GM12878 (cell line): ENCODE results near the gene TRPM5. TPM values are rescaled to one million over a fixed set of nuclear protein-coding genes. Genes with fewer than 3 reads are reported as not detected.

Experiments
- ATAC-seq: fragments of 200-7000 bp; cut with Tn5 transposase; 3 replicates; pipeline ENCODE4 v1.9.1; 2020; ENCODE audit warnings: mild to moderate bottlenecking, moderate library complexity
- BruUV-seq: library from RNA; stranded (reverse); fragments of 400-500 nt; replicated peaks from 2 replicates; lab custom pipeline; 2021; lab: Mats Ljungman, UMichigan
- CTCF ChIA-PET: fragments of 300-600 bp; sonication (Branson Sonifier 250); formaldehyde crosslinking; extraction: SDS; loops from one replicate; lab custom pipeline; 2021; ENCODE audit warnings: inconsistent platforms; lab: Yijun Ruan, JAX
- POLR2A ChIA-PET: fragments of 350-600 bp; formaldehyde crosslinking; extraction: SDS; loops from one replicate; lab custom pipeline; 2021; ENCODE audit warnings: inconsistent platforms; lab: Charles Lee
- RAD21 ChIA-PET: fragments of 300-600 bp; sonication (Branson Sonifier 250); formaldehyde crosslinking; loops from one replicate; lab custom pipeline; 2023; ENCODE audit warnings: antibody characterized with exemption; ENCODE audit not compliant: unreplicated experiment; lab: Charles Lee
- SMC1A ChIA-PET: fragments of 300-600 bp; sonication (Branson Sonifier 250); formaldehyde crosslinking; loops from one replicate; lab custom pipeline; 2023; ENCODE audit not compliant: unreplicated experiment, uncharacterized antibody; lab: Charles Lee
- DNase-seq: peaks from one replicate; pipeline ENCODE4 v3.0.0-alpha.2; 2011; ENCODE audit warnings: low read depth, low spot score
- FAIRE-seq: peaks from 3 replicates; lab custom pipeline; 2011; peaks lifted over from hg19 to GRCh38; lab: Jason Lieb, UNC
- H2AFZ ChIP-seq: 2 replicates; pipeline ENCODE4 v1.6.0; 2011; ENCODE audit warnings: low read depth, low read length, control low read depth; ENCODE audit not compliant: control insufficient read depth
- H3K27ac ChIP-seq: 2 replicates; pipeline ENCODE4 v1.5.1; 2011; ENCODE audit warnings: control low read depth; ENCODE audit not compliant: control insufficient read depth, insufficient read depth
- H3K27me3 ChIP-seq, 2 experiments: replicated peaks in 1 of 2; 2 replicates each; pipeline versions ENCODE4 v1.6.0 to v1.6.1; 2011; ENCODE audit warnings: low read length in 1 of 2; ENCODE audit not compliant: control insufficient read depth in 2 of 2, insufficient read depth in 2 of 2
- H3K36me3 ChIP-seq, 2 experiments: 2 replicates each; pipeline ENCODE4 v1.5.1; 2011; ENCODE audit warnings: low read length in 1 of 2; ENCODE audit not compliant: control insufficient read depth in 2 of 2, insufficient read depth in 2 of 2
- H3K4me1 ChIP-seq: 2 replicates; pipeline ENCODE4 v1.6.1; 2011; ENCODE audit warnings: mild to moderate bottlenecking, low read length, moderate library complexity, mixed read lengths; ENCODE audit not compliant: control insufficient read depth, insufficient read depth
- H3K4me2 ChIP-seq: 2 replicates; pipeline ENCODE4 v1.6.0; 2011; ENCODE audit warnings: control low read depth; ENCODE audit not compliant: control insufficient read depth, insufficient read depth
- H3K4me3 ChIP-seq: fragments of 200-600 bp; sonication (generic); 2 replicates; pipeline ENCODE4 v1.5.1; 2016
- H3K79me2 ChIP-seq: 2 replicates; pipeline ENCODE4 v1.6.0; 2011; ENCODE audit warnings: low read length; ENCODE audit not compliant: control insufficient read depth, insufficient read depth
- H3K9ac ChIP-seq: 2 replicates; pipeline ENCODE4 v1.8.0; 2011; ENCODE audit warnings: low read length, control low read depth, mixed read lengths; ENCODE audit not compliant: control insufficient read depth, insufficient read depth
- H3K9me3 ChIP-seq: replicated peaks from 3 replicates; pipeline ENCODE4 v1.5.1; 2011; ENCODE audit warnings: mild to moderate bottlenecking, low read length; ENCODE audit not compliant: control insufficient read depth, insufficient read depth
- H4K20me1 ChIP-seq: 2 replicates; pipeline ENCODE4 v1.6.0; 2011; ENCODE audit not compliant: control insufficient read depth, insufficient read depth
- CHD2 ChIP-seq: IDR thresholded peaks from 2 replicates; pipeline ENCODE4 v1.6.1; 2011; ENCODE audit warnings: low read depth, low read length, improper control_type of control experiment, borderline replicate concordance
- ELK1 ChIP-seq: IDR thresholded peaks from 2 replicates; pipeline ENCODE4 v1.6.1; 2012; ENCODE audit warnings: low read depth, low read length, improper control_type of control experiment
- HDAC2 ChIP-seq: fragments of 200-600 bp; sonication (generic); IDR thresholded peaks from 2 replicates; pipeline ENCODE4 v1.6.1; 2017
- MLLT1 ChIP-seq: fragments of 450-650 bp; IDR thresholded peaks from 2 replicates; pipeline ENCODE4 v1.6.1; 2016; ENCODE audit warnings: mild to moderate bottlenecking
- NR2C2 ChIP-seq: IDR thresholded peaks from 2 replicates; pipeline ENCODE4 v1.6.1; 2011; ENCODE audit warnings: borderline replicate concordance, low read depth; ENCODE audit not compliant: control insufficient read depth, insufficient read length
- SIX5 ChIP-seq: IDR thresholded peaks from 2 replicates; pipeline ENCODE4 v1.6.1; 2011; ENCODE audit warnings: mild to moderate bottlenecking, low read depth, low read length, moderate library complexity; ENCODE audit not compliant: severe bottlenecking
- SMARCA5 ChIP-seq: fragments of 450-650 bp; IDR thresholded peaks from 2 replicates; pipeline ENCODE4 v1.6.1; 2017; ENCODE audit warnings: mild to moderate bottlenecking
- ZBTB40 ChIP-seq: fragments of 450-650 bp; IDR thresholded peaks from 2 replicates; pipeline ENCODE4 v1.6.1; 2016; ENCODE audit warnings: mild to moderate bottlenecking, moderate library complexity, borderline replicate concordance
- ZSCAN29 ChIP-seq: fragments of 450-650 bp; IDR thresholded peaks from 2 replicates; pipeline ENCODE4 v1.6.1; 2017; ENCODE audit warnings: mild to moderate bottlenecking, moderate library complexity
- WGBS: methylation state at CpG from one replicate; pipeline ENCODE4 v1.1.6; 2016; ENCODE audit warnings: low lambda C conversion rate; ENCODE audit not compliant: insufficient replicate concordance, insufficient coverage; ENCODE audit errors: missing lambda C conversion rate; 5-methylcytosine and 5-hydroxymethylcytosine counted together
- in situ Hi-C: fragments of 300-500 bp; cut with MboI; formaldehyde crosslinking; loops from 9 replicates; pipeline ENCODE4 v1.14.3; 2018; ENCODE audit warnings: mixed read lengths
- intact Hi-C: fragments of 100-400 bp; cut with micrococcal nuclease; formaldehyde crosslinking; loops from one replicate; pipeline ENCODE4 v1.14.2; 2022; ENCODE audit not compliant: unreplicated experiment
- polyA plus RNA-seq, 11 experiments: library from polyadenylated mRNA; depleted of rRNA in 4 of 11; unstranded in 6 of 11; stranded (reverse) in 5 of 11; fragments of >200 nt; fragmentation: Nextera tagmentation in 4 of 11; fragmentation: Illumina TruSeq in 1 of 11; extraction: Ambion mirVana in 4 of 11; extraction: Trizol in 1 of 11; gene quantifications; 1 replicate in 1 of 11; 2 replicates in 10 of 11; pipeline versions ENCODE4 v1.2.1 to v1.2.3, GENCODE V29; 2011 to 2016; ENCODE audit warnings: inconsistent platforms in 2 of 11, missing spikeins in 2 of 11, low read depth in 1 of 11
- total RNA-seq, 4 experiments: library from RNA; depleted of rRNA in 3 of 4; stranded (reverse); fragments of >200 nt in 3 of 4; fragmentation: Illumina TruSeq in 1 of 4; extraction: Trizol in 1 of 4; gene quantifications; 2 replicates each; pipeline versions ENCODE4 v1.2.1 to v1.2.3, GENCODE V29; 2013 to 2021

TRPM5 gene
- total and polyA plus RNA-seq, 10 of the 15 experiments (the other 5 are each of a cell fraction or from before 2014, with no cell fraction given): not detected

- Histone ChIP-seq H3K27ac (no peak overlapping the region), H3K9ac (no peak overlapping the region), H3K4me2 (no peak overlapping the region), H3K9me3 (no peaks in the 10 kb centered on the region), H3K79me2 (no peaks in the 10 kb centered on the region), H3K27me3 (peaks cover 2 to 7% of the 10 kb centered on the region in 2 experiments; a peak in 3 of 4 replicates), H3K36me3 (no peaks in the 10 kb centered on the region), H4K20me1 (no peaks in the 10 kb centered on the region), H3K4me3 (no peak overlapping the region), H3K4me1 (no peaks in the 10 kb centered on the region), H2AFZ (no peak overlapping the region)
- ChIA-PET RAD21 (no interaction called here), SMC1A (no interaction called here), CTCF (interaction anchor here (0.6 kb wide), 1 partner anchor 442 kb away, joined by 3 read pairs; no protein-coding TSS in a partner anchor), POLR2A (no interaction called here)
- no TSS peak for BruUV-seq
- FAIRE-seq (no peak), DNase-seq (no peak), ATAC-seq (no peak)
- intact Hi-C loops: loop anchor here (2.0 kb wide), 1 partner anchor 21 kb away; no protein-coding TSS in a partner anchor
- WGBS: 58% methylated on average over 20 of the region's 23 CpGs
- in situ Hi-C loops: no loop called here
- no peak for TF ChIP-seq ZSCAN29
- no peak for TF ChIP-seq MLLT1
- TF ChIP-seq HDAC2: no peak
- no peak for TF ChIP-seq NR2C2
- no peak for TF ChIP-seq ZBTB40
- TF ChIP-seq SMARCA5: no peak
- TF ChIP-seq CHD2: no peak
- TF ChIP-seq ELK1: no peak
- TF ChIP-seq SIX5: no peak
Observed at GRCh38 chr11:2445746-2446551, 1.6 kb upstream of the TRPM5 start.
